OCI-LY7 (cell line): ENCODE measurements around the gene BAHCC1. TPM values are rescaled to one million over a fixed set of nuclear protein-coding genes. Genes with fewer than 3 reads are reported as not detected.

Experiments used
- BruUV-seq: library from RNA; stranded (reverse); fragments of 400-500 nt; replicated peaks from 2 replicates; lab custom pipeline; 2021; lab: Mats Ljungman, UMichigan
- CTCF ChIA-PET: fragments of 300-600 bp; sonication (Branson Sonifier 250); formaldehyde crosslinking; loops from one replicate; lab custom pipeline; 2022; ENCODE audit warnings: antibody characterized with exemption; ENCODE audit not compliant: unreplicated experiment; lab: Charles Lee
- POLR2A ChIA-PET: fragments of 300-600 bp; sonication (Branson Sonifier 250); formaldehyde crosslinking; loops from one replicate; lab custom pipeline; 2022; ENCODE audit warnings: antibody characterized with exemption; lab: Charles Lee
- DNase-seq: peaks from one replicate; pipeline ENCODE4 v3.0.0-alpha.2; 2015; ENCODE audit warnings: low spot score
- H2AFZ ChIP-seq: fragments of 200-600 bp; sonication (generic), shearing (Covaris generic); 2 replicates; pipeline ENCODE4 v1.6.1; 2014; ENCODE audit warnings: mild to moderate bottlenecking, antibody characterized with exemption, low read length, moderate library complexity
- H3K27ac ChIP-seq: fragments of 200-600 bp; sonication (generic); 2 replicates; pipeline ENCODE4 v1.5.1; 2014; ENCODE audit warnings: mixed run types, low read depth, mild to moderate bottlenecking, moderate library complexity, low read length, inconsistent platforms; ENCODE audit not compliant: poor library complexity, severe bottlenecking
- H3K36me3 ChIP-seq: fragments of 200-600 bp; sonication (generic); 2 replicates; pipeline ENCODE4 v1.6.1; 2014; ENCODE audit warnings: mild to moderate bottlenecking, antibody characterized with exemption, low read length, moderate library complexity, mixed read lengths; ENCODE audit not compliant: insufficient read depth
- H3K4me1 ChIP-seq: fragments of 200-600 bp; sonication (generic); 2 replicates; pipeline ENCODE4 v1.5.1; 2014; ENCODE audit warnings: mild to moderate bottlenecking, low read length; ENCODE audit not compliant: insufficient read depth, poor library complexity, severe bottlenecking
- H3K4me2 ChIP-seq: fragments of 200-600 bp; sonication (generic); 2 replicates; pipeline ENCODE4 v1.6.1; 2014; ENCODE audit warnings: mild to moderate bottlenecking, low read length
- H3K4me3 ChIP-seq: fragments of 200-600 bp; sonication (generic); 2 replicates; pipeline ENCODE4 v1.5.1; 2014; ENCODE audit warnings: mild to moderate bottlenecking, low read depth, low read length; ENCODE audit not compliant: poor library complexity, severe bottlenecking
- H3K79me2 ChIP-seq: fragments of 200-600 bp; sonication (generic); 2 replicates; pipeline ENCODE4 v1.6.1; 2016; ENCODE audit warnings: low read depth, mild to moderate bottlenecking, low read length, moderate library complexity, mixed read lengths; ENCODE audit not compliant: insufficient read depth
- H3K9me2 ChIP-seq: fragments of 200-600 bp; sonication (generic); 2 replicates; pipeline ENCODE4 v1.6.1; 2016; ENCODE audit warnings: mild to moderate bottlenecking, low read length, mixed read lengths; ENCODE audit not compliant: insufficient read depth
- H3K9me3 ChIP-seq: fragments of 200-600 bp; sonication (generic); 2 replicates; pipeline ENCODE4 v1.6.1; 2014; ENCODE audit warnings: mild to moderate bottlenecking, mixed run types, low read length, mixed read lengths
- H4K20me1 ChIP-seq: fragments of 200-600 bp; sonication (generic); 2 replicates; pipeline ENCODE4 v1.6.1; 2014; ENCODE audit warnings: mild to moderate bottlenecking, antibody characterized with exemption, low read length, moderate library complexity, mixed read lengths; ENCODE audit not compliant: insufficient read depth
- EZH2phosphoT487 ChIP-seq: fragments of 200-600 bp; sonication (generic); IDR thresholded peaks from 2 replicates; pipeline ENCODE4 v1.6.1; 2018; ENCODE audit warnings: low read depth, borderline replicate concordance, mild to moderate bottlenecking, mixed run types, antibody characterized with exemption, low read length, moderate library complexity, mixed read lengths
- intact Hi-C: fragments of 100-400 bp; cut with micrococcal nuclease; formaldehyde crosslinking; loops from one replicate; pipeline ENCODE4 v1.10.0; 2022; ENCODE audit not compliant: unreplicated experiment
- total RNA-seq, 2 experiments: library from RNA; depleted of rRNA in 1 of 2; stranded (reverse); fragments of >200 nt in 1 of 2; shearing (Covaris generic) in 1 of 2; gene quantifications; 2 replicates each; pipeline ENCODE4 v1.2.3, GENCODE V29; 2014 to 2022
- TF ChIP-seq, protein P1 (sequence below): fragments of 200-600 bp; sonication (generic); conservative IDR thresholded peaks from 2 replicates; pipeline ENCODE4 v1.5.1; 2014; ENCODE audit warnings: mild to moderate bottlenecking, antibody characterized with exemption, low read length, moderate library complexity, mixed read lengths

BAHCC1 gene
- total RNA-seq, 2 experiments from 2014 or later = 5.2 to 5.5 TPM

DNA sequence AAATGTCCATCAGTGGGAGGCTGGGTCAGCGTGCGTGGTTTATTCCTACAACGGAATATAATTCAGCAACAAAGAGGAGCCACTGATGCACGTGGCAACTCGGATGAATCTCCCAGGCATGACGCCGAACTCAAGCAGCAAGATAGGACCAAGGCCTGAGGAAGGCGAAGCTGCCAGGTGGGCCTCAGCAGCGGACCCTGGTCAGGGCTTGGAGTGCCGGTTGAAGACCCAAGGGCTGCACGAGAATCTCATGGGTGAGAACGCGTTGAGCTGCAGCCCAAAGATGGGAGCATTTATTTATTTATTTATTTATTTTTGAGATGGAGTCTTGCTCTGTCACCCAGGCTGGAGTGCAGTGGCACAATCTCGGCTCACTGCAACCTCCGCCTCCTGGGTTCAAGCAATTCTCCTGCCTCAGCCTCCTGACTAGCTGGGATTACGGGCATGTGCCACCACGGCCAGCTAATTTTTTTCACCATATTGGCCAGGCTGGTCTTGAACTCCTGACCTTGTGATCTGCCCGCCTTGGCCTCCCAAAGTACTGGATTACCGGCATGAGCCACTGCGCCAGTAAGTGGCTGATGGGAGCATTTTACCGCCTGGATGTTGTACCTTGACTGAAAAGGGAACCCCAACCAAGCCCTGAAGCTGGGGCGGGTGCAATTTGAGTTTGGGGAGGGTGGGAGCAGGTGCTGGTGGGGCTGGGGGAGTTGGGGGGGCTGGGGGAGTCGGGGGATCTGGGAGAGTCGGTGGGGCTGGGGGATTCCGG lies 18.1 kb upstream of the BAHCC1 start:
- Histone ChIP-seq H4K20me1 (no peaks in the 10 kb centered on the region), H3K27ac (no peak overlapping the region), H3K79me2 (no peaks in the 10 kb centered on the region), H3K9me2 (no peaks in the 10 kb centered on the region), H3K4me3 (no peak overlapping the region), H3K36me3 (no peaks in the 10 kb centered on the region), H3K4me2 (no peak overlapping the region), H3K4me1 (no peaks in the 10 kb centered on the region), H3K9me3 (no peaks in the 10 kb centered on the region), H2AFZ (no peak overlapping the region)
- intact Hi-C loops = no loop called here
- ChIA-PET CTCF (no interaction called here), POLR2A (no interaction called here)
- TF ChIP-seq, protein P1, sequence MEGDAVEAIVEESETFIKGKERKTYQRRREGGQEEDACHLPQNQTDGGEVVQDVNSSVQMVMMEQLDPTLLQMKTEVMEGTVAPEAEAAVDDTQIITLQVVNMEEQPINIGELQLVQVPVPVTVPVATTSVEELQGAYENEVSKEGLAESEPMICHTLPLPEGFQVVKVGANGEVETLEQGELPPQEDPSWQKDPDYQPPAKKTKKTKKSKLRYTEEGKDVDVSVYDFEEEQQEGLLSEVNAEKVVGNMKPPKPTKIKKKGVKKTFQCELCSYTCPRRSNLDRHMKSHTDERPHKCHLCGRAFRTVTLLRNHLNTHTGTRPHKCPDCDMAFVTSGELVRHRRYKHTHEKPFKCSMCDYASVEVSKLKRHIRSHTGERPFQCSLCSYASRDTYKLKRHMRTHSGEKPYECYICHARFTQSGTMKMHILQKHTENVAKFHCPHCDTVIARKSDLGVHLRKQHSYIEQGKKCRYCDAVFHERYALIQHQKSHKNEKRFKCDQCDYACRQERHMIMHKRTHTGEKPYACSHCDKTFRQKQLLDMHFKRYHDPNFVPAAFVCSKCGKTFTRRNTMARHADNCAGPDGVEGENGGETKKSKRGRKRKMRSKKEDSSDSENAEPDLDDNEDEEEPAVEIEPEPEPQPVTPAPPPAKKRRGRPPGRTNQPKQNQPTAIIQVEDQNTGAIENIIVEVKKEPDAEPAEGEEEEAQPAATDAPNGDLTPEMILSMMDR = no peak
- TF ChIP-seq EZH2phosphoT487 = no peak
- BruUV-seq = no TSS peak
- no peak for DNase-seq

DNA sequence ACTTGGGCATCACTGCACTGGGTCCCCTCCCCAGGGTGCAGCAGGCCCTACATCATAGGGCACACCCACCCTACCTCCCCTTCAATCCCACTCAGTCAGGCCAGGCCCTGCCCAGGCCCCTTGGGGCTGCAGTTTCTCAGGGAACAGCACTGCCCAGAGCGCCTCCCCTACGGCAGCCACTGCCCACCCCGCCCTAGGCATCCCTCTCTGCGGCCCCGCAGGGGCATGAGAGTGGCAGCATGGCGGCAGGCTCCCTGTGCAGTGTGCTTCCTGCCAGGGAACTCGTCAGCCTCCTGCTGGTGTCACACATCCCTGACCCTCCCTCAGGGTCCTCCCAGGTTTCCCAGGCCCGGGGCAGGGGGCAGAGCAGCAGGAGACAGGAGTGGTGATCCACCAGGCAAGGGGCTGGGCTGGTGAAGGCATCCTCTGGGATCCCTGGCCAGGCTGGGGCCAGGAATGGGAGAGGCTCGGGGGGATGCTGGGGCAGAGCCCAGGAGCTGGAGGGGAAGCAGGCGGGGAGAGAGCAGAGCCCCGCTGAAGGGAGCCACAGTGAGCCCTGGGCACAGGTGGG lies 16.2 kb upstream of the BAHCC1 start:
- ChIA-PET POLR2A (interaction anchor here (0.6 kb wide), 1 partner anchor 68 kb away, joined by 5 read pairs; no protein-coding TSS in a partner anchor), CTCF (no interaction called here)
- no peaks in the 10 kb centered on the region for H3K4me1 ChIP-seq
- intact Hi-C loops = no loop called here
- no peak overlapping the region for H3K4me2 ChIP-seq
- no peaks in the 10 kb centered on the region for H3K36me3 ChIP-seq
- no TSS peak for BruUV-seq
- H3K4me3 ChIP-seq = no peak overlapping the region
- no peaks in the 10 kb centered on the region for H3K79me2 ChIP-seq
- no peaks in the 10 kb centered on the region for H3K9me2 ChIP-seq
- no peaks in the 10 kb centered on the region for H4K20me1 ChIP-seq
- DNase-seq = no peak
- H3K27ac ChIP-seq = no peak overlapping the region
- H3K9me3 ChIP-seq = no peaks in the 10 kb centered on the region
- no peak overlapping the region for H2AFZ ChIP-seq
- TF ChIP-seq, protein P1 = no peak
- no peak for TF ChIP-seq EZH2phosphoT487

DNA sequence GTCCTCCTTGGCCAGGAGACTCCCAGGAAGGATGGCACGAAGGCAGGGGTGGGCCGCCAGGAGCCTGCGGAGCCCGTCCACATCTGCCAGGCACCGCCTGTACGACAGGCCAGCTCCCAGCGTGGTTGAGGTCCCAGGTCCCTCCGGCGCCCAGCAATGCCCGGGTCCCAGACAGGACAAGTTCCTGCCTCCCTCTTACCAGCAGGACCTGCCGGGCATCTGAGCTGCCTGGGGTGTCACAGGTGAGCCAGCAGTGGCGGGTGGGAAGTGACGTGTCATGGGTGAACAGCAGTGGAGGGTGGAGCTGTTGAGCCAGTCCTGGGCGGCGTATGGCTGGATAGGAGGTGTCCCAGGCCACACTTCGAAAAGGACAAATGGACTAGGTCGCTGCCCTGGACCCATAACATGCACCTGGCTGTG lies 15.7 kb upstream of the BAHCC1 start:
- no peak for DNase-seq
- Histone ChIP-seq H3K9me2 (no peaks in the 10 kb centered on the region), H3K9me3 (no peaks in the 10 kb centered on the region), H3K4me3 (no peak overlapping the region), H3K36me3 (no peaks in the 10 kb centered on the region), H3K27ac (no peak overlapping the region), H2AFZ (no peak overlapping the region), H3K79me2 (no peaks in the 10 kb centered on the region), H3K4me2 (no peak overlapping the region), H4K20me1 (no peaks in the 10 kb centered on the region), H3K4me1 (no peaks in the 10 kb centered on the region)
- BruUV-seq = no TSS peak
- intact Hi-C loops = no loop called here
- POLR2A ChIA-PET = no interaction called here
- TF ChIP-seq EZH2phosphoT487 = no peak
- TF ChIP-seq, protein P1 = no peak
- CTCF ChIA-PET = no interaction called here
